SKM-1 (cell line): ENCODE measurements around the gene MUC5AC.

Experiments used
- DNase-seq: peaks from one replicate; lab custom pipeline; 2025; ENCODE audit not compliant: unreplicated experiment; lab: John Stamatoyannopoulos, UW

Gene MUC5AC

DNA sequence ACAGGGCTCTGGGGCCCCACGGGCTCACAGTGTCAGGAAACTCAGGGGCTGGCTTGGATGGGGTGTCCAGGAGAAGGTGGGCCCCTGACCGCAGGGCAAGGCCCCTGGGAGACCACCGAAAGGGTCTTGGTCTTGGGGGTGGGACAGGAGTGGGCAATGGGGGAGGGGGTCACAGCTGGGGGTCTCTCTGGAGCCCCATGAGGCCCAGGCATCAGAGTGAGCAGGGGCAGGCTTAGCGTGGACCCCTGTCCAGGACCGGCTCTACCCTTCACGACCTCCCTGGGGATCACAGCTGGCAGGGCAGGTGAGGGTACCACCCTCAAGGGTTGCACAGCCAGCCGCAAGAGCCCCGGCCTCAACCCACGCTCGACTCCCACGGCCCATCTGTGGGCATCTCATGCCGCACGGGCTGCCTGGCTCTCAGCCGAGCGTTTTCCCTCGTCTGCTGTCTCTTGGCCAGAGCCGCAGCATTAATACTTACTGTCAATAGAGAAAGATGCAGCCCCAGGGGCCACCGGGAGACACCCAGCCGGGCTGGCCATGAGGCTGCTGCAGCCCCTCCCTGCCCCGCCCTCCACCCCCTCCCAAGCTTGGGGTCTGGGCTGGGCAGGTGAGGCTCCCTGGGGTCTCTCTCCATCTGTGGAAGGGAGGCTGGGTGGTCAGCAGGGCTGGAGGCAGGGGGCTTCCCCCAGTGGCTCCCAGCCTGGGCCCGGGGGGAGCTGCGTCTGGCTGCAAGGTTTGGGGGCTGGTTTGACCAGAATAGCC, 65.8 kb downstream of the MUC5AC start:
- DNase-seq: no peak

DNA sequence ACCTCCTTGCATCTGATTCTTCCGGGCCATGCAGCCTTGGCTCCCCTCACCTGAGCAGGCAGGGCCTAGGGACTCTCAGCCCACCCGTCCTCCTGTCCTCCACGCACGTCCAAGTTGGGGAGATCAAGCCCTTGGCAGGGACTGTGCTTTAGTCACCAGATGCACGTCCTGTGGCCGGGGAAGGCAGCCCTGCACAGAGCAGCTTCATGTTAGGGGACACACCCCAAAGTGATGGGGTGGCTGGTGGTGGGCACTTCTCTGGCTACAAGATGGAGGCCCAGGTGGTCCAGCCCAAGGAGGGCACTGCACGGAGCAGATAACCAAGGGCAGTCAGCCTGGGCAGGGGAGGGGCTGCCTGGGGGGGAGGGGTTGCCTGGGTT, 66.3 kb downstream of the MUC5AC start:
- DNase-seq: no peak

DNA sequence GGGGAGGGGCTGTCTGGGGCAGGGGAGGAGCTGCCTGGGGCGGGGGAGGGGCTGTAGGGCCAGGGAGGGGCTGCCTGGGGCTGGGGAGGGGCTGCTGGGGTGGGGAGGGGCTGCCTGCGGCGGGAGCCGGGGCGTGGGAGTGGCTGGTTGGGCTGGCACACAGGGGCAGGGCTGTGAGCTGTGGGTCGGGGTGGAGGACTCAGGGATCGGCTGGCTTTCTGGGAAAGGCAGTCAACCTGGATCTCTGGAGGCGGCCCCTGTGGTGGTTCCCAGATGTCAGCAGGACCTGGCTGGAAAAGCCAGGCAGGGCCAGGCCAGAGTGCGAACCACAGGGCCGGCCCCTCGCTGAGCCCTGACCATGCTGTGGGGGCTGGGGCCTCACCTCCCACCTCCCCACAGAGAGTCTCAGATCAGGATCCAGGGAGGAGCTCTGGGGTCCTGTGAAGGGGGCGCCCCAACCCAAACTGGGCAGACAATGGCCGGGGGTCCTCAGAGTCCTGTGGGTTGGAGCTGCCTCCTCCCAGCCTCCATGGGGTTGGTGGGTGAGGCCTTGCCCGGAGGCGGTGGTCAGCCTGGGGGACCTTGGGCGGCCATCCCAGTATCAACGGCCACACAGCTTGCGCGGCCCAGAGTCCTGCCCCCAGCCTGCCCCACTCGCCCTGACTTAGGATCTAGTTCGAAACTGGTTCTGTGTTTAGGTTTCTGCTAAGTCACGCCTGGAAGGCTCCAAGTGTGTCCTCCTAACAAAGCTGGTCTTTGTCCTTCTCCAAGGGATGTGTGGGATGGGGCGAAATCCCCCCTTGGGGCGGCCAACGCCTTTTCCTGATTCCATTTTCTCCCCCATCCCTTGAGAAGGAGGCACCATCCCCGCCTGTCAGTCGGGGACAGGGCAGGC, 67.0 kb downstream of the MUC5AC start:
- no peak for DNase-seq

DNA sequence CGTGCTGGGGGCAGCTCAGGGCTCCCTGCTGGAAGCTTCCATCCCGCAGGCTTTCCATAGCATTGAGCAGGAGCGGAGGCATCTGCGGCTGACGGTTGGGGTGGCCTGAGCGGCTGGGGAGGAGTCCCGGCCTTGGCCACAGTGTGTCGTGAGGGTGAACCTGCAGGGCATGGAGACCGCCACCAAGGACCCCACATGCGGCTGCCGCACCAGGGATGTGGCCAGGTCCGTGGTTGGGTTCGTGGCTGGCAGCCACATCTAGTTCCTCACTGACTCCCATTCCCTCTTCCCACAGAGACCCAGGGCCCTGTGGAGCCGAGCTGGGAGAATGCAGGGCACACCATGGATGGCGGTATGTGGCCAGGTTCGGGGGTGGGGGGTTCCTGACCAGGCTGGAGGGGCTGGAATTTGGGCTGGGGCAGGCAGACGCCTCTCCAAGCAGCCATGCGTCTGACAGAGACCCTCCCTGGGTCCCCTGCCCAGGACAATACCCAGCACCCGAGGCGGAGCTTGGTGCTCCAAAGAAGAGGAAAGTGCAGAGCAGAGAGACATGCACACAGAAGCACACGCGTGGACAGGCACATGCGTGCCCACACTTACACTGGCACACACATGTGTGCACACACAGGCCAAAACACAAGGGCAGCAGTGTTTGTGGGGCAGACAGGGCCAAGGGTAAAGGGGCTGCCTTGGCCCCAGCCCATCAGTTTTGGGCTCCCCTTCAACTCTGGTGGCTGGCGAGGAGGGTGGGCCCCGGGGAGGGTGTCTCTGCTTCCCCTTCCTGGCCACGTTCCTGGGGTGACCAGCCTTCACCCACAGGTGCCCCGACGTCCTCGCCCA, 67.9 kb downstream of the MUC5AC start:
- no peak for DNase-seq

DNA sequence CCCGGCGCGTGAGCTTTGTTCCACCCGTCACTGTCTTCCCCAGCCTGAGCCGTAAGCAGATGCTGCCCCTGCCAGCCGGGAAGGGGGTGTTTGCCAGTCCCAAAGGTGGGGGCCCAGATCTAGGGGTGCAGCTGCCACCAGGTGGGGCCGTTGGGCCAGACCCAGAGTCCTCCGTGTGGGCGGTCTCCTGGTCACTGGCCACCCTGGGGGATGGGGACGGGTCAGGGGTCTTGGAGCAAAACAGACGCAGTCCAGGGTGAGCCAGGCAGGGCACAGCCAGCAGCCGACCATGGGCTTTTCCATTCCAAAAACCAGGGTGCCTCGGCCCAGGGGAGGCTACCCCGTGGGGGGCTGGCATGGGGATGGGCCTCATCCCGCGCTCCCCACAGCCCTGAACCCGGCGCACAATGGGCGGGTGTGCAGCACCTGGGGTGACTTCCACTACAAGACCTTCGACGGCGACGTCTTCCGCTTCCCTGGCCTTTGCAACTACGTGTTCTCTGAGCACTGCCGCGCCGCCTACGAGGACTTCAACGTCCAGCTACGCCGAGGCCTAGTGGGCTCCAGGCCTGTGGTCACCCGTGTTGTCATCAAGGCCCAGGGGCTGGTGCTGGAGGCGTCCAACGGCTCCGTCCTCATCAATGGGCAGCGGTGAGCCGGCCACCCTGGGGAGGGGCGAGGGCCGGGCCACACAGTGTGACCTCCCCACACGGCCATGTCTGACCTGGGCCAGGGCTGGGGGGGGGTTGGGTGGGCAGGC, 68.7 kb downstream of the MUC5AC start:
- no peak for DNase-seq

DNA sequence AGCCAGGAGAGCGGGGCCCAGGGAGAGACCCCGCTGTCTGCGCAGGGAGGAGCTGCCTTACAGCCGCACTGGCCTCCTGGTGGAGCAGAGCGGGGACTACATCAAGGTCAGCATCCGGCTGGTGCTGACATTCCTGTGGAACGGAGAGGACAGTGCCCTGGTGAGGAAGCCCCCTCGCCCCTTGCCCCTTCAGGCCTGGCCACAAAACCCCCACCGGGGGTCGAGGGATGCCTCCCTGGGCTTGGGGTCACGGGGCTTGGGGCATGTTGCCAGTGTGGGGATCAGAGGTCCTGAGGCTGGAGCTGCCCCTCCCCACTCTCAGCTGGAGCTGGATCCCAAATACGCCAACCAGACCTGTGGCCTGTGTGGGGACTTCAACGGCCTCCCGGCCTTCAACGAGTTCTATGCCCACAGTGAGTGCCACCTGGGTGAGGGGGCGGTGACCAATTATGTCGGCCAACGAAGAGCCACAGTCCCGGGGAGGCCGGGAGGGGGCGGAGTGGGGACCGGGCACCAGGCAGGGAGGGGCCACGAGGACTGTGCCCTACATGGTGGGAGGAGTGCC, 69.3 kb downstream of the MUC5AC start:
- no peak for DNase-seq

DNA sequence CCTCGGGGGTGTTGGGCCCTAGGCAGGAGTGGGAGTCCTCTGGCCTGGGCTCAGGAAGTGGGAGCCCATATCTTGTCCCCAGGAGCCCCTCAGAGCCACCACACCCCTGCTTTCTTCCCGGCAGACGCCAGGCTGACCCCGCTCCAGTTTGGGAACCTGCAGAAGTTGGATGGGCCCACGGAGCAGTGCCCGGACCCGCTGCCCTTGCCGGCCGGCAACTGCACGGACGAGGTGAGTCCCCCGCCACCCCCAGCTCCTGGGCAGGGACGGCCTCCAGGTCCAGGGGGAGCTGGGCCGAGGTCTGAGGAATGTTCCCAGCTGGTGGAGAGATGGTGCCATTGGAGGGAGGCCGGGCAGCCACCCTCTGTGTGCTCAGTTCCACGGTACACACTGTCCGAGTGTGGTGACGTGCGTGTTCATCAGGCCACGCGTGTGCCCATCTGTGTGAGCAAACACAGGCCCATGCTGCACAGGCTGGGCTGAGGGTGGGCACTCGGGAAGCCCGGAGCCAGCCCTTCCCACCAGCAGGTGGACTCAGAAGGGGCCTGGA, 69.9 kb downstream of the MUC5AC start:
- no peak for DNase-seq

DNA sequence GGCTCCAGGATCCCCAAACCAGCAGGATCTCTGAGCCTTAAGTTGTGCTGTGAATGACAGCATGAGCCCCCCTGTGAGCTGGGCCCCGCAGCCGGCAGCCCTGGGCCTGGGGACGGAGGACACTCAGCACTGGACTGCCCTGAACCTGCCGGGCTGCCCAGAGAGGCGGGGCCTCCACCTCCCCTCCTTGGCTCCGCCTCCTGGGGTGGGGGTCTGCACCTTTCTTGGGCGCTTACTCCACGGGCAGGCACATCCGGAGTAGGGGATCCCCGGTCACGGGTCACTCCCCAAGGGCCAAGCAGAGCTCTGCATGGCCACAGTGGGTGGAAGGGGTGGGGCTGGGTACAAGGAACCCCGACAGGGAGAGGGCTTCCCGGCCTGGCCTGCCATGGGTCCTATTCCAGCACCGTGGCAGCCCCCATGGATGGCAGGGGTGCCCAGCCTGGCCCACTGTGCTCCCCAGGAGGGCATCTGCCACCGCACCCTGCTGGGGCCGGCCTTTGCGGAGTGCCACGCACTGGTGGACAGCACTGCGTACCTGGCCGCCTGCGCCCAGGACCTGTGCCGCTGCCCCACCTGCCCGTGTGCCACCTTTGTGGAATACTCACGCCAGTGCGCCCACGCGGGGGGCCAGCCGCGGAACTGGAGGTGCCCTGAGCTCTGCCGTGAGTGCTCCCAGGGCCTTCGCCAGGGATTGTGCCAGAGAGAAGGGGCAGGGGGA, 70.5 kb downstream of the MUC5AC start:
- DNase-seq: no peak

DNA sequence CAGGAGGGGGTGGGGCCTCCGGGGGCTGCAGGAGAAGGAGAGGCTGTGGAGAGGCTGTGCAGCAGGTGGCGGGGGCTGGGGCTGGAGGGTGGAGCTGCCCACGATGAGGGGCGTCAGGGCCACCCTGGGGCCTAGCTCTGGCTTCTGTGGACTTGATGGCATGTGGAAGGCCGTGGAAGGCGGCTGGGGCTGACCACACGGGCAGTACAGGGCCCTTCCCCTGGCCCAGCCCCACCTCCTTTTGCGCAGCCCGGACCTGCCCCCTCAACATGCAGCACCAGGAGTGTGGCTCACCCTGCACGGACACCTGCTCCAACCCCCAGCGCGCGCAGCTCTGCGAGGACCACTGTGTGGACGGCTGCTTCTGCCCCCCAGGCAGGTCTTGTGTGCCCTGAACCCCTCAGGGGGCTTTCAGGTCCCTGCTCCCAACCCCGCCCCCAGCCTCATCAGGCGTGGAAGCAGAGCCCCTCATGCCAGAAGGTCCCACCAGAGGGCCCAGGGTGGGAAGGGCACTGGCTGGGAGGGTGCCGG, 71.2 kb downstream of the MUC5AC start:
- no peak for DNase-seq

DNA sequence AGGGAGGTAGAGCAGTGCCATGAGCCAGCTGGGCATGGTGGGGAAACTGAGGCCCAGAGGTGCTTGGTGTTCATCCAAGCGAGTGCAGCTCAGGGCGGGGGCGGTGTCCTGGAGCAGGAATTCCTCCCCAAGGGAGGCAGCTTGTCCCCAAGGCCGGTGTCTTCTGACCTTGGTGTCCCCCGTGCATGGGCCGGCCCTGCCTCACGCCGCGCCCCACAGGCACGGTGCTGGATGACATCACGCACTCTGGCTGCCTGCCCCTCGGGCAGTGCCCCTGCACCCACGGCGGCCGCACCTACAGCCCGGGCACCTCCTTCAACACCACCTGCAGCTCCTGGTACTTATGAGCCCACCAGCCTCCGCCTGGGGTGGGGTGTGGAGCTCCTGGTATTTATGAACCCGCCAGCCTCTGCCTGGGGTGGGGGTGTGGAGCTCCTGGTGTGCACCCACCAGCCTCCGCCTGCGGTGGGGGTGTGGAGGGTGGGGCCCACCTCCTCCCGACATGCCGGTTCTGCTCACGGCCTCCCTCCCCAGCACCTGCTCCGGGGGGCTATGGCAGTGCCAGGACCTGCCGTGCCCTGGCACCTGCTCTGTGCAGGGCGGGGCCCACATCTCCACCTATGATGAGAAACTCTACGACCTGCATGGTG, 71.8 kb downstream of the MUC5AC start:
- DNase-seq: no peak

DNA sequence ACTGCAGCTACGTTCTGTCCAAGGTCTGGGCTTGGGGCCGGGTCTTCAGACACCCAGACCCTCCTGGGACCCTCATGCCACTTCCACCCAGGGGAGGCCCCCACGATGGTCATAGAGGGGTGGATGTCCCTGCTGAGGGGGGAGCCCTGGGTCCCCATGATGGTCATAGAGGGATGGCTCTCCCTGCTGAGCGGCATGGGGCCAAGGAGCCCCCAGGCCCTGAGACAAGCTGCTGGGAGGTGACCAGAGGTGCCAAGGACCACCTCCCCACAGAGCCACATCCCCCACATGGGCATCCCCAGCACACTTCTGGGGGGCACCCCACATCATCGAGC, 72.3 kb downstream of the MUC5AC start:
- no peak for DNase-seq

DNA sequence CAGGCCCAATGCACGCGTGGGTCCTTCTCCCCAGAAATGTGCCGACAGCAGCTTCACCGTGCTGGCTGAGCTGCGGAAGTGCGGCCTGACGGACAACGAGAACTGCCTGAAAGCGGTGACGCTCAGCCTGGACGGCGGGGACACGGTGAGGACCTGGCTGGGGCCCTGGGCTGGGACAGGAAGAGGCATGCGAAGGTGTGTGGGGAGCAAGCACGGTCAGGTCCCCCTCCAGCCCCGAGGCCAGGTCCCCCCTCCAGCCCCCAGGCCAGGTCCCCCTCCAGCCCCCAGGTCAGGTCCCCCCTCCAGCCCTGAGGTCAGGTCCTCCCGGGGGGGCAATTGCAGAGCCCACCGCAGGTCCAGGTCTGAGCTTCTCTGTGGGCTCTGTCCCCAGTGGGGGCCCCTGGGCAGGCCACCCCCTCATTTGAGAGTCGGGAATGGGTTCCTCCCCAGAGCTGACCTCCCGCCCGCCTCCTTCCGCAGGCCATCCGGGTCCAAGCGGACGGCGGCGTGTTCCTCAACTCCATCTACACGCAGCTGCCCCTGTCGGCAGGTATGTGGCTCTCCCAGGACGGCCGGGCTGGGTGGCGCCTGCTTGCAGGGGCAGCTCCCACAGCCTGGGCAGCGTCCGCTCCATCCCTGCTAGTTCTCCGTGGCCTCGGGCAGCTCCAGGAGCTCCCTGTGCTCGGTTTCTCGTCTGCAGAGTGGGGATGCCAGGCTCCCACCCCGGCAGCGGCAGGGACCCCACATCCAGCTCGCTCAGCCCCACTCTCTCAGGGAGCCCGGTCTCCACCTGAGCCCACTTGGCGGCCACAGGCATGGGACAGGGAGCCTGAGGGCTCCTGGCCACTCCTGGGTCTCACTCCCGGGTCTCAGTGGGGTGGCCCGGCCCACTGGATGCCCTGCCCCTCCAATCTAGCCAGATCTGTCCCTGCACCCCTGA, 73.0 kb downstream of the MUC5AC start:
- DNase-seq: no peak

DNA sequence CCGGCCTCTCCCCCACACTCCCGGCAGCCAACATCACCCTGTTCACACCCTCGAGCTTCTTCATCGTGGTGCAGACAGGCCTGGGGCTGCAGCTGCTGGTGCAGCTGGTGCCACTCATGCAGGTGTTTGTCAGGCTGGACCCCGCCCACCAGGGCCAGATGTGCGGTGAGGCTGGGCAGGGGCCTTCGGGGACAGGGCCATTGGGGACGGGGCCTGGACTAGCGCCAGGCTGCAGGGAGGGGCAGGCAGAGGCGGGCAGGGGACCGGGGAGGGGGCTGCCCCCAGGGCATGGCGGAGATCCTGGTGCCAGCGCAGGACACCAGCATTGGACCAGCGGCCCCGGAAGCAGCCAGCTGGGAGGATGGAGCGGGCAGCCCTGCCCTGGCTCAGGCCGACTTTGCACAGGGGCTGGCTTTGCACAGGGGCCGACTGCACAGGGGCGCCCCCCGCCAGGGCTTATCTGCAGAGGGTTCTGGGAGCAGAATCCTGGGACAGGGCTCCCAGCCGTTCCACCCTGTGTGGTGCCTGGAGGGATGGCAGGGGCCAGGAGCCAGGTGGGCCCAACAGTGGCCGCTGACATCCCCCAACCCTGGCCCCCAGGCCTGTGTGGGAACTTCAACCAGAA, 73.8 kb downstream of the MUC5AC start:
- DNase-seq: no peak

DNA sequence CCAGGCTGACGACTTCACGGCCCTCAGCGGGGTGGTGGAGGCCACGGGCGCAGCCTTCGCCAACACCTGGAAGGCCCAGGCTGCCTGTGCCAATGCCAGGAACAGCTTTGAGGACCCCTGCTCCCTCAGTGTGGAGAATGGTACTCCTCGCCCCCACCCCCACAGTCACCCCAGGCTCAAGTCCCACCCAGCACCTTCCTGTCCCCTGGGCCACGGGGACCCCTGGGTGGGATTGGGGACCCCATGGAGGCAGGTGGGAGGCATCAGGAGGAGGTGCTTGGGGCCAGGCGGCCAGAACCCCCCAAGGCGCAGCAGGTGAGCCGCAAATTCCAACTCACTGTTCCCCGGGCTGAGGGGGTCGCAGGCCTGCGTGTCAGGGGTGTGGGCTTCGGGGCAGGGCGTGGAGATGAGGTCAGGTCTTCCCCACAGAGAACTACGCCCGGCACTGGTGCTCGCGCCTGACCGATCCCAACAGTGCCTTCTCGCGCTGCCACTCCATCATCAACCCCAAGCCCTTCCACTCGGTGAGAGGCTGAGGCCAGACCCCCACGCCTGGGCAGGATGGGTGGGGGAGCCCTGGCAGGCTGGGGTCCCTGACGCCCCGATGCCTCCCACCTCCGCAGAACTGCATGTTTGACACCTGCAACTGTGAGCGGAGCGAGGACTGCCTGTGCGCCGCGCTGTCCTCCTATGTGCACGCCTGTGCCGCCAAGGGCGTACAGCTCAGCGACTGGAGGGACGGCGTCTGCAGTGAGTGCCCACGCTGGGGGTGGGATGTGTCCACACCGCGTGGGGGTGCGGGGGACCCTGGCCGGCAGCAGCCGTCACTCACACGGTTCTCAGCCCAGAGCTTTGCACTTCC, 74.5 kb downstream of the MUC5AC start:
- DNase-seq: no peak

DNA sequence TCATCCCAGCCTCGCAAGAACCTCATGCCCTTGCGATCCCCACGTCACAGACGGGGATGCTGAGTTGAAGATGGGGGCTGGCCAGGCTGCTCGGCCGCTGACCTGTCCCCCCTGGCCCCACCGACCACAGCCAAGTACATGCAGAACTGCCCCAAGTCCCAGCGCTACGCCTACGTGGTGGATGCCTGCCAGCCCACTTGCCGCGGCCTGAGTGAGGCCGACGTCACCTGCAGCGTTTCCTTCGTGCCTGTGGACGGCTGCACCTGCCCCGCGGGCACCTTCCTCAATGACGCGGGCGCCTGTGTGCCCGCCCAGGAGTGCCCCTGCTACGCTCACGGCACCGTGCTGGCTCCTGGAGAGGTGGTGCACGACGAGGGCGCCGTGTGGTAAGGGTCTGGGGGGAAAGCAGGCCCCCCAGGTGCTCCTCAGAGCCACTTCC, 75.1 kb downstream of the MUC5AC start:
- DNase-seq: no peak

DNA sequence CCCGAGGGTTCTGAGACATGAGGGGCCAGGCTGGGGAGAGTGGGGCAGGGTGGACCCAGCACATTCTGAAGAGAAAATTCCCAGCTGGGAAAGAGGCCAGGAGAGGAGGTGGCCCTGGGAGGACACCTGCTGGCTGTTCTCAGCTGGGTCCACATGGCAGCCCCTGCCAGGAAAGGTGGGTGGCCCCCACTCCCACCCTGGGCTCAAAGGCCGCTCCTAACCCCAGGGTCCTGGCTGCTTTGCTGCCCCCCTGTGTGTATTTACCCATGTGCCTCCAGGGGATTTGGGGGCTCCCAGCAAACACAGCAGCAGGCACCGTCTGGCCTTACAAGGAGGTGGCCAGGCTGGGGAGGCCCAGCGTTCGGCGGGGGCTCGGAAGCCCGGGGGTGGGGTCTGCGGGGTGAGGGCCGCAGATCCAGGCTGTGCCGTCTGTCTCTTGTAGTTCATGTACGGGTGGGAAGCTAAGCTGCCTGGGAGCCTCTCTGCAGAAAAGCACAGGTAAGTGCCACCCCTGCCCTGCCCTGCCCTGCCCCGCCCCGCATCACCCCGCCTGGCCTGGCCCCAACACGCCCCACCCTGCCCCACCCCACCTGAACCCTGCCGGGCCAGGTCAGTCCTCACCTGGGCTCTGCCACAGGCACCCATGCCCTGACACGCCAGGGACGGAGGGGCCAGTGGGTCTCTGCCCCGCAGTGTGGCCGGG, 75.7 kb downstream of the MUC5AC start:
- DNase-seq: no peak
